Amygdala (tissue), 56 donors: ENCODE results near the gene CD300C.
"Not testable (repeated sequence)": the region's sequence is repeated elsewhere in the genome, so short reads cannot be mapped to it uniquely, and the experiment has no call there.

Experiments used
- DNase-seq, 56 donors: peaks; one replicate each; lab custom pipeline; 2025; lab: John Stamatoyannopoulos, UW

The CD300C gene

DNA sequence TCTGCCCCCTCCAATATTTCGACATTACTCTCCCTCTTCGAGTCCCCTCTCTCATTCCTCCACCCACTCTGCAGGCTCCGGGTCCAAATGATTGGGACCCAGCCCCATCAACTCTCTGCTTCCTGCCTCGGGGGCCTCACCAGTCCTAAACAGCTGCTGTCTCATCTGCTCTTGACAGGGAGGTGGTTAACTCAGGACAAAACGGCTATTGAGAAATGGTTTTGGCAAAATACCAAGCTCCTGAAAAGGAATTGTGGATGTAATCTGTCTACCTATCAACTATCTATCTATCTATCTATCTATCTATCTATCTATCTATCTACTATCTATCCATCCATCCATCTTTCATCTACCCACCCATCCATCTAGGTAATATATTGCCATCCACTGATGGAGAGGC lies 19.2 kb upstream of the CD300C start:
- DNase-seq = no peak

DNA sequence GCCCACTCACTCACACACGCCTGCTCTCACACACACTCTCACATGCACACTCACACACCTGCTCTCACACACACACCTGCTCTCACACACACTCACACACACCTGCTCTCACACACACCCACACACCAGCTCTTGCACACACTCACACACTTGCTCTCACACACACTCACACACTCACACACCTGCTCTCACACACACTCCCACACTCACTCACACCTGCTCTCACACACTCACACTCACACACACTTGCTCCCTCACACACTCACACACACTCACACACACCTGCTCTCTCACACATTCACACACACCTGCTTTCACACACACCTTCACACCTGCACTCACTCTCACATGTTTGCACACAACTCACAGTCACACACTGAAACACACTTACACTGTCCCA lies 17.4 kb upstream of the CD300C start:
- DNase-seq = no peak

DNA sequence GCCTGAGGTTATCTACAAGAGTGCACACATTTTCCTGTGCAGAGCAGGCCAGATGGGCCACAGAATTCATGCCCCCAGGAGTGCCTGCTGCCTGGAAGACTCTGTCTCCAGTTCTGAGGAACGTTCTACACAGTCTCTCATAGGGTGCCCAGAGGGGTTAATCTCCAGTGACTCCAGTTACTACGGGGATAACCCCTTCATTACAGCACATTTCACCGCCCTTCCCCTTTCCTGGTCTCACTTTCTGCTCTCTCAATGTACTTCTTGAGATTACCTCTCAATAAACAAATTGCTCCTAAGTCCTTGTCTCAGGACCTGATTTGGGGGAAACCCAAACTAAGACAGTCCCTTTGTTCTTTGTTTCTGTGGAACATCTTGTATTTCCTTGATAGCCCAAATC lies 15.7 kb upstream of the CD300C start:
- no peak for DNase-seq

DNA sequence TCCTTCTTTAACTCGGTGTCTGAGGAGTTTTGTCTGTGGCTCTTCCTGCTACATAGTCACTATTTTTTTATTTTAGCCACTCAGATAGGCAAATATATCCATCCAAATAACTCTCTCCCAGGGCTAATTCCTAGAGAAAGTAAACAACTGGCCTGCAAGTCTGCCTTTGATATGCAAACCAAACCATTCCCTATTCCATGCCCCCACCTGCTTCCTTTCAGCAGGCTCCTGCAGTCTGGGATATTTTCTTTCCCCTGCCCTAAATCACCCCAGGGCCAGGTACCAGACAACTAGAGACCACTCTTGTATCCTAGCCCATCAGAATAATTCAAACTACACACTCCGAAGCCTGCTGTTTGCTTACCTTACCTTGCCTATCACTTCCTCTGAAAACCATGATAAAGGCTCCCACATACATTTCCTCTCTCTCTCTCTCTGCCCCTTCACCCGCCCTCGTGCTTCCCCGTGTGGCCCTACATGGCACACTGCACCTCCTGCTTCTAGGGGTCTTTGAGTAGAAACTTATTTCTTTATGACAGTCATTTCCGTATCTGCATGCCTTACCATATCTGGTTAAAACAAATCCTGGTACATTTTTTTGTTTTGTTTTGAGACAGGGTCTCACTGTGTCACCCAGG lies 13.1 kb upstream of the CD300C start:
- no peak for DNase-seq

DNA sequence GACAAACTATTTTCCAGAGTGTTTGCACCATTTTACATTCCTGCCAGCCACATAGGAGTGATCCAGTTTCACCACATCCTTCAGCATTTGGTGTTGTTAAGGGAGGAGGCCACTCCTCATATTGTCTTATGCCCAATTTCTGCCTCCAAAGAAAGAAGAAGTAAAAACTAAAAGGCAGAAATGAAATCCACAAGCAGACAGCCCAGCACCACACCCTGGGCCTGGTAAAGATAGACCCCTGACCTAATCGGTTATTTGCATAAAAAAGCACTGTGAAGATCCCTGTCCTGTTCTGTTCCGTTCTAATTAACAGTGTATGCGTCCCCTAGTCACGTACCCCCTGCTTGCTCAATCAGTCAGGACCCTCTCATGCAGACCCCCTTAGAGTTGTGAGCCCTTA lies 12.5 kb upstream of the CD300C start:
- DNase-seq = not testable (repeated sequence)

DNA sequence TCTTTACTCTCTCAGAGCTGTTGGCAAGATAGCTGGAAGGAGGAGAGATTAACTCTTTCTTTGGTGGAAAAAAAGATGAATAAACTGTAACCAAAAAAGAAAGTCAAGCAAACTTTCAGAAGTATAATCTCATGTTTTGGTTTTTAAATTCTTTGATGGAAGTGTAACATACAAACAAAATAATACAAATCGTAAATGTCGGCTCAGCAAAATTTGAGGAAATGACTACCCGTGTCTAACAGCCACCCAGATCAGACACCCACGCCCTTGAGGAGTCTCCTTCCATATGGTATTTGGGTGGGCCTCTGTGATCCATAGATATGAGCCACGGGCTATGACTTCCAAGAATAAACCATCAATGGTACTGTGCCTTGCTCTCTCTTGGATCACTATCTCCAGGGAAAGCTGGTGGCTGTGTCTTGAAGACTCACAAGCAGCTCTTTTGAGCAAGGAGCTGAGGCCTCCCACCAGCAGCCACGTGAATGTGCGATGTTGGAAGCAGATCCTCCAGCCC lies 9.6 kb upstream of the CD300C start:
- DNase-seq = no peak

DNA sequence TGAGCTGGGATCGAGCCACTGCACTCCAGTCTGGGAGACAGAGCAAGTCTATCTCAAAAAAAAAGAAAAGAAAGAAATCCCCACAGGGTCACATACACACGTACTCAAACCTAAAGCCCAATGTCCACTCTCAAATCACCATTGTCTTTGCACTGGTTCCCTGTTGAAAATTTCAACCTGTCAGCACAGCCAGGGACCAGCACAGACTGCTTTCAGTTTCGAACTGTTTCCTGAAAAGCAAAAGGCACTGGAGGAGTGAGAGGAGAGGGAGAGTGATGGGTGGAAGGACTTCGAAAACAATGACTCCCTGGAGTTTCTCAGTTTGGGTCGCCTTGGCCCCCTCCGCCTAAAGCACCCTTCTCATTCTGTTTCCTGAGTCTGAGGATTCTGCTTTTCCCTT lies 9.0 kb upstream of the CD300C start:
- no peak for DNase-seq

DNA sequence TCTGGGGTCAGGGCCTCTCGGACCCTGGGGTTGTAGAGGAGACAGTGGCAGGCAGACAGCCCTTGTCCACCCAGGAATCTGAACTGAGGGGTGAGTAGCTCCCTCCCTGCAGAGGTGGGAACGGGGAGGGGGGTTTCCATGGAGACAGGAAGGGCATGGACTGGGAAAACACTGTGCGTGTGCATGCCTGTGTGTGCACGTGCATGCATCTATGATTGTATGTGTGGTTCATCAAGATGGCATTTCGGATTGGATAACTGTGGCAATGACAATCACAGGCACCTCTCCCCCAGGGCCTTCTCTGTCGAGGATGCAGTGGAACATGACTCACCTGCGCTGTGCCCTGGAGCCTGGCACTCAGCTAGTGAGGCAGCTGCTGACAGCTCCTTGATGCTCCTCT lies 6.1 kb upstream of the CD300C start:
- DNase-seq = no peak

DNA sequence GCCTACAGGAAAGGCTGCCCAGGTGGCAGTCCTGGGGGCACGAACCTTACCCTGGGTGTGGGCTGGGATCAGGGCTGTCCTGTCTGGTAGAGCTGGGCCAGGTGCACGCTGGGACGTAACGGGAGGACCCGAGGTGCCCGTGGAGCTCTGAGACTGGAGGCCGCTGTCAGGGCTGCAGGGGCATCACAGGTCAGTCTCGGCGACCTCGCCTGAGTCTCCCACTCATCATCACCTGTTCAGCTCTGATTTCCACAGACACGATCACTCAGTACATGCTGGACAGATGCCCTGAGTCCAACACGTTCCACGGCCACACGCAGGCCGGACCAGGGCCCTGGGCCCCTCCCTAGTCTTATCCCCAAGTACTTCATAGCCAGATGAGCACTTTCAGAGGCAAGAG lies 4.7 kb upstream of the CD300C start:
- no peak for DNase-seq

DNA sequence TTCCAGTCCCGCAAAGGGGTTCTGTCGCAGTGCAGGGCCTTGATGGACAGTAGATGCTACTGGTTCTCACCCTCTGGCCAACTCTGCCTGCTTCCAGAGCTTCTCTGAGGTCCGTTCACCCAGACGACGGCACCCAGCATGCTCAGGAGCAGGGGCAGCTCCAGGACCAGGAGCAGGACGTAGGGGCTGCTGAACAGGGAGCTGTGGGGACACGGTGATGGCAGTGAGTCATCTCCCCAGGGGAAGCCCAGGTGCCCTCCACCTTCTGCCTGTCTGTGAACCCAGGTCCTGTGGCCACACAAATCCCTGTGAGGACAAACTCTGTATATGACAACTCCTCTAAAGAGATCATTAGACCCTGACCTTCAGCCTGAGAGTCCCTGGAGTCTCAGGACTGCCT lies 3.4 kb upstream of the CD300C start:
- no peak for DNase-seq

DNA sequence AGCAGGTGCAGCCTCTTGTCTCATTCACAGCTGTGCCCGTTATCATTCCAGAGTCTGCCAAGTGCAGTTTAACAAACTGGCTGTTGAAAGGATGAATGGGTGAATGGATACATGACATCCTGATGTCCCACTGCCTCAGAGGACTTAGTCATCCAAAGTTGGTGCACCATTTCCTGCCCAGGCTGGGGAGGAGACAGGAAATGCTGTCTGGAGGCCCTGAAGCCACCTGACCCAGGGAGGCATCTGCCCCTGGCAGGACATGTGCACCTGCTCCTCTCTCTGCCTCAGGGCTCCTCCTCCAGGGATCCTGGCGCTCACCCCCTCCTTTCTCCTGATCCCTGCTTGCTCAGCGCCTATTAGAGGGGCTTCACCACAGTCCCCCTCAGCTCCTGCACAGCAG lies 1.8 kb upstream of the CD300C start:
- no peak for DNase-seq

DNA sequence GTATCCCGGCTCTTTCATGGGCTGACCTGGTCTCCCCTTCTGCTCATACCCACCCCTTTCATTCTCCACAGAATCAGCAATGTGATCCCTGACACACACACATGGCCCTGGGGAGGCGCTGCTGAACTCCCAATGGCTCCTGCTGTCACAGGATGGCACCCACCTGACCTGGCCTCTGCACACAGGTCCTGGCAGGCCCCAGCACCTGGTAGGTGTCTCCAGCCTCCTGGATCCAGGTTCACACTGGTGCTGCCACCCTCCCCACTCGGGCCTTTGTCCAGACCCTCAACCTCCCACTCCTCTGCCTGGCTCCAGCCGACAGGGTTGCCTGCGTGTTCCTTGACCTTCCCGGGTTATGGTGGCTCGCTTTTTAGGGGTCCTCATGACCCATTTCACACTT lies 1.3 kb upstream of the CD300C start:
- DNase-seq = no peak

DNA sequence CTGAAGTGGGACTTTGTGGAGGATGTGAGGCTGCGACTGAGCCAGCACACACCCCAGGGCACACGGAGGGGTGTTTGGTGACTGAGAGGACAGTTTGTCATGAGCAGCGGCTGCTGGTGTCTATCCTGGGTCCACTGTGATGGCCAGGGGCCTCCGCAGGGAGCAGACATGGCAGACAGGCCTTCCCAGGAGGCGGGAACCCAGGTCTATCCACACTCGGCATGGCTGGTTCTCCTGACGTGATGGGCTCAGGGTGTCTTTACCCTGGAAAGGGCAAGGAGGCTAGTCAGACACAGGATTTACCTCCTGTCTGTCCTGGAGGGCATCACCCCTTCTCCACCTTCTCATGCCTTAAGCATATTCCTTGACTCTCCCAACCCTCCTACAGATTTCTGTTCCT lies 671 bp upstream of the CD300C start:
- DNase-seq = no peak

DNA sequence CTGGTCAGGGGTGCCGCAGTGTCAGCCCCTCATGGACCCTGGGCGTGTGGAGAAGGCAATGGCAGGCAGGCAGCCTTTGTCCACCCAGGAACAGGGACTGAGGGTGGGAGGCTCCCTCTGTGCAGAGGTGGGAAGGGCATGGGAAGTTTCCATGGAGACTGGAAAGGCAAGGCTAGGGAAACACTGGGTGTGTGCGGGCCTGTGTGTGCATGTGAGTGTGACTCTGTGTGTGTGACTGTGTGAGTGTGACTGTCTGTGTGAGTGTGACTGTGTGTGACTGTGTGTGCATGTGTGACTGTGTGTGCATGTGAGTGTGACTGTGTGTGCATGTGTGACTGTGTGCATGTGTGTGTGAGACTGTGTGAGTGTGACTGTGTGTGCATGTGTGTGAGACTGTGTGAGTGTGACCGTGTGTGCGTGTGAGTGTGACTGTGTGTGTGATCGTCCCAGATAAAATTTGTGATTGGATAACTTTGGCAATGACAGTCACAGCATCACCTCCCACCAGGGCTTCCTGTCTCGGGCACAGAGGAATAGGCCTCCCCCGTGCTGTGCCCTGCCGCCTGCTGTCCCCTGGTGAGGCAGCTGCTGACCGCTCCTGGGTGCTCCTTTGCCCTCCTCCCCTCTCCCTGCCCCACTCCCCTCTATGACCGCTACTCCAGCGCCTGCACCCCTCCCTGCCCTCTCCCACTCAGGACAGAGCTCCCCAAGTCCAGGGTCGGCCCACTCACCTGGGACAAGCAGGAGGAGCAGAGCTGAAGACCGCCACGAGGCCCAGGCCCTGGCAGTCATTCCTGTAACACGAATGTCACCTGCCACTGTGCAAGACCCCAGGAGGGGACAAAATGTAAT lies 698 bp downstream of the CD300C start:
- no peak for DNase-seq

DNA sequence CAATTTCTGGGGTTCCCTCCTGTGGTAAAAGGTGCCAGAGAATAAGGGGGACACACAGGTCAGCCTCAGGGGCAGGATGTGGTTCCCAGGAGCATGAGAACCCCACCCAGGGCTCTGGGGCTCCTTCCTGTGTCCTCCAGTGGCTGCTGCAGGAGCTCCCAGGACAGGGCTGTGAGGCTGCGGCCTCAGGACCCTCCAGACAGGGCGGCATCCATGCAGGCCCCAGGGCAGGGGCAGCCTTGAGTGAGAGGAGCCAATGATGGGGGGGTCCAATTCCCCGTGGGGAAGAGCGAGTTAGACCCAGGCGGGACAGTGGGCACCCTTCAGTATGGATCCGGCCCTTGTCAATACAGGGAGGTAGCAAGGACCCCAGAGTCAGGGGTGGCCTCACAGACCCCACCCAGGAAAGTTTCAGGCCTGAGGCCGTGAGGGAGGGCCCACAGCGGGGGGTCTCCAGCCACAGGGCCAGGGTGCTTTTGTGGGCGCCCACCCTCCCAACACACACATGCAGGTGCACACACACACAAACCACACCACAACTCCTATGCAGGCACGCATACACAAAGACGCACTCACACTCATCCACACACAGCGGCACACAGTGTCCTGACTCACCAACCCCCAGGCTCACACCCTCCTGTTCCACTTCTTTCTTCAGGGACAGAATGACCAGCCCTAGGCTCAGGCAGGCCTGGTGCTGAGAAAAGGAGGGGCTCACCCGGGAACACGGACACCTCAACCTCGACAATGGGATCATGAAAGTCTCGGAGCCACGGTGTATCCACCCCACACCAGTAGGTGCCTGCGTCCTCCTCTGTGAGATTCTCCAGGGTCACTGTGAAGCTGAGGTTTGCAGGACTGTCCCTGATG lies 1.8 kb downstream of the CD300C start:
- DNase-seq = no peak

DNA sequence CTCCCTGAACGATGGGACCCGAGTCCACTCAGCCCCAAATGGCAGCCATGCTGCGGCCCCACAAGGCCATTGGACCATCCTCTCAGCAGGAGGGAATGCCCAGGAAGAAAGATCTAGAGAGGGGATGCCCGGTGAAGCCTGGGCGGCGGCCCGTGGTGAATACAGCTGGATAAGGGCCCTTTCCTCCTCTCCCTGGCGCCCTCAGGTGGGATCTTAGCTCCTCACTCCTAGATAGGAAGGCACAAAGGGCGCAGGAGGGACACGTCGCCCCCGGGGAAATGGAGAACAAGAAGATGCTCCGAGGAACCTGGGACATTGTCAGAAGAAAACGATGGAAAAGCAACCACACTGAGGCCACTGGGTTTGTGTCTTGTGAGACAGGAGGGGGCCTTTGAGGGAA lies 2.5 kb downstream of the CD300C start:
- no peak for DNase-seq

DNA sequence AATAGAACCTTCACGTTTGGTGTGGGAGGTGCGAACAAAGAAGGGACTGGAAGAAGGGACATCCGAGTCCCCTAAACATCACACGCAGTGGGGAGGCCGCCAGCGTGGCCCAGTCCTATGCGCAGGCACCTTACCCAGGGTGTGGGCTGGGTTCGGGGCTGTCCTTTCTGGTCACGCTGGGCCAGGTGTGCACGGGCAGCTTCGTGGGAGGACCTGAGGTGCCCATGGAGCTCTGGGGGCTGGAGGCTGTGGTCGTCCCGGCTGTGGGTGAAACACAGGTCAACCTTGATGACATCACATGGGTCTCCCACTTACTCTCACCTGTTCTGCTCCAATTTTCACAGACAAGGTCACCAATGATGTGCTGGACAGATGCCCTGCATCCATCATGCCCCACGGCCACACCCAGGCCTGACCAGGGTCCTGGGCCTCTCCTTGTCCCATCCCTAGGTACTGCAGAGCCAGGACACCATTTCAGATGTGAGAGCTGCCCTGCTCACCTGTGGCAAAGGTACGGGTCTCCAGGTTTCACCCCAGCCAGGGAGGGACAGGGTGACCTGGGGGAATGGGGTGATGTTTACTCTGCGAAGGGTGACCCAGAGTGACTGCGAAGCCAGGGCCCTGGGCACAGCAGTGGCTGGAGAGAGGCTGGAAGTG lies 3.1 kb downstream of the CD300C start:
- DNase-seq = no peak

DNA sequence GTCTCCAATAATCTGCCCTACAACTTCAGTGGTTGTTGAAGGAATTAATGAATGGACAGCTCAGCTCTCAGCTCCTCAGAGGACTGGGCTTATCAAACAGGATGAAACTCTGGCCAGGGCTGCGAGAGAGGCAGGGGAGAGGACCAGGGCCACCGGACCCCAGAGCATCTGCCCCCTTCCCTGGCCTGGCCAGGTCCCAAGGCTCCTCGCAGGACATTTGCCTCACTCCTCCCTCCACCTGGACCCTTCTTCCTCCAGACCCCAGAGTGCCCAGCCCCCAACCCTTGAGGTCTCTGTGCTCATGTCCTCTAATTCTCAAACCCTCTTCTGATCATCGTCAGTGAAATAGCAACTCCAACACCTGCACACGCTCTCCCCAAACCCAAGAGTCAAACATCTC lies 3.7 kb downstream of the CD300C start:
- no peak for DNase-seq

DNA sequence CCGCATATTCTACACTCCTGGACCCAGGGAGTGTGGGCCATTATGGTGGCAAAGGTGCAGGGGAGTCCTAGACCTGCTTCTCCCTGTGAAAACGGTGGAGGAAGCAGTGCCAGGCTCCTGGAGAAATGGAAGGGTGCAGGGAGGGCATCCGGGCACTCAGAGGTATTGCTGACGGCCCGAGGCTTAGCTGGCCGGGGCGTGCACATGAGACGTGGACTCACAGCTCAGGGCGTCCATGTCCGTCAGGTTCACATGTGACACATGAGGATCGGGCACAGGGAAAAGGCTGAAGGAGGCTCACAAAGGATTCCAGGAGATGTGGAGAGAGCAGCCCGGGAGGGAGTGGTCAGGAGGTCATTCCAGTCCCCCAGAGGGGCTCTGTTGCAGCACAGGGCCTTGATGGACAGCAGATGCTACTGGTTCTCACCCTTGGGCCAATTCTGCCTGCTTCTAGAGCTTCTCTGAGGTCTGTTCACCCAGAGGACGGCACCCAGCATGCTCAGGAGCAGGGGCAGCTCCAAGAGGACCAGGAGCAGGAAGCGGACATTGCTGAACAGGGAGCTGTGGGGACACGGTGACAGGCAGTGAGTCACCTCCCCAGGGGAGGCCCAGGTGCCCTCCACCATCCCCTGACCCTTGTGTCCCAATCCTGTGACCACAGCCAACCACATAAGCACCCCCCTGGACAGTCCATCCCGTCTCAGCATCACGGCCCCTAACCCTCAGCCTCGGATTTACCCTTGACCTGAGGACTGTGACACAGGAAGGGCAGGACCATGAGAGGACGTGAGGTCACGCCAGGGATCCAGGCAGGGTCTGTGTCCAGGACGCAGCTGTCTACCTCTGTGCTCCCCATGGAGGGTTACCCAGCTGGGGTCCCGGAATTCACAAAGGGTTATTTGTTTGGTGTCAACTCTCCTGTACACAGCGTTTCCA lies 4.5 kb downstream of the CD300C start:
- no peak for DNase-seq
